Measurements from ENCODE around the gene CPEB4. TPM values are rescaled to one million over a fixed set of nuclear protein-coding genes. Genes with fewer than 3 reads are reported as not detected.

The CPEB4 gene
- total RNA-seq, 1 experiment from 2014 or later, result 8.7 TPM

DNA sequence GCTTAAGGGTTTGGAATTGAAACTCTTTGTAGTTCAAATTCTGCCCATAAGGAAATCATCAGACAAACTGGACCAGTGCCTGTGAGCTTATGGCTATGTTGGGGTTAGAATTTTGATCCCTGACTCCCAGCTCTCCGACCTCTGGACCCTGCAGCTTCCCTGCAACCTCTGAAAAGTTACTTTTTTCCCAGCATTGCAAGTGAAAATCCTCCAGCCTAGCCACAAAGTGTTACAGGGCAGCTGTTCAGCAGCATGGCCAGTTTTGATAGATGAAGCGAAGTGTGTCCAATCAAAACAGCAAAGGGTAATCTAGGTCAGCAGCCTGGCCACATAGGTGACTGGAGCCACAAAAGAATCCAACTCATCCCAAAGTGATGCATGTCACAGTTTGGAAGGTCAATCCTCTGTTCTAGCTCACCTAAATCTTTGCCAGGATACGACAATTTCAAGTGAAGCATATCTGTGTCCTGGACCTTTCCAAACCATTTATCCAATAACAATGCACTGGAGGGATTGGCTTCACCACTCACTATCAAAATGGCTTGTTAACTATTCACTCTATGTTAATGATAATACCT lies 4.7 kb upstream of the CPEB4 start:
- peaks cover 8 to 14% of the 10 kb centered on the region in 2 experiments for H3K4me1 Mint-ChIP-seq
- no peaks in the 10 kb centered on the region for H3K9me3 ChIP-seq (ENCODE audit: control insufficient read depth, low read depth, low read length)

More for the DNA sequence above, 4.7 kb upstream of the CPEB4 start:
- Histone ChIP-seq H3T11ph (ENCODE audit: low read length) (no peak overlapping the region), H3K27ac (ENCODE audit: insufficient read length, low read depth, low read length) (no peak overlapping the region), H3K4me1 (ENCODE audit: insufficient read depth, low read length) (no peaks in the 10 kb centered on the region), H2BK12ac (ENCODE audit: insufficient read length, low read depth, low read length) (no peak overlapping the region), H3K79me2 (ENCODE audit: insufficient read depth, low read length) (no peaks in the 10 kb centered on the region; the same call in 1 of the 2 replicates), H2AK5ac (ENCODE audit: insufficient read length, low read length) (no peak overlapping the region), H2AFZ (ENCODE audit: low read length) (no peak overlapping the region), H3K9ac (ENCODE audit: extremely low read depth, insufficient read length, low read length) (no peak overlapping the region), H3K56ac (ENCODE audit: insufficient read length, low read depth, low read length) (no peak overlapping the region), H2BK5ac (ENCODE audit: insufficient read length, low read length) (no peak overlapping the region), H3K23me2 (ENCODE audit: insufficient read length, low read depth, low read length, poor library complexity, severe bottlenecking) (no peaks in the 10 kb centered on the region), H4K8ac (replicated peaks; ENCODE audit: insufficient read length, low read depth, low read length) (no peak overlapping the region), H3K4me2 (ENCODE audit: insufficient read depth, insufficient read length, low read length) (no peak overlapping the region), H3K4ac (ENCODE audit: low read depth, low read length) (no peak overlapping the region), H3K18ac (ENCODE audit: insufficient read length, low read depth, low read length) (no peak overlapping the region), H2BK120ac (ENCODE audit: low read depth, low read length, poor library complexity, severe bottlenecking) (no peak overlapping the region), H4K91ac (ENCODE audit: insufficient read length, low read depth, low read length) (no peak overlapping the region), H2BK20ac (ENCODE audit: low read depth, low read length, poor library complexity, severe bottlenecking) (no peak overlapping the region), H3K23ac (ENCODE audit: insufficient read length, low read depth, low read length) (no peak overlapping the region), H3K79me1 (ENCODE audit: insufficient read depth, low read depth, low read length, poor library complexity, severe bottlenecking) (no peaks in the 10 kb centered on the region), H4K20me1 (ENCODE audit: control insufficient read depth, insufficient read depth, insufficient read length) (no peaks in the 10 kb centered on the region), H4K5ac (ENCODE audit: insufficient read length, low read depth, low read length) (no peak overlapping the region), H3K27me3 (ENCODE audit: insufficient read depth, low read length) (no peaks in the 10 kb centered on the region), H3K14ac (ENCODE audit: insufficient read depth, low read length) (no peak overlapping the region), H2BK15ac (ENCODE audit: low read depth, low read length) (no peak overlapping the region)
- 0 out of 5 replicates have a peak, but pooled peaks cover 0 to 2% of the 10 kb centered on the region in 2 experiments for H3K9me3 Mint-ChIP-seq
- WGBS (ENCODE audit: extremely low coverage, insufficient read length, low lambda C conversion rate), result no CpG with 5 or more reads among the region's 3 CpGs
- DNase-seq, result no peak
- TF ChIP-seq, protein P1, sequence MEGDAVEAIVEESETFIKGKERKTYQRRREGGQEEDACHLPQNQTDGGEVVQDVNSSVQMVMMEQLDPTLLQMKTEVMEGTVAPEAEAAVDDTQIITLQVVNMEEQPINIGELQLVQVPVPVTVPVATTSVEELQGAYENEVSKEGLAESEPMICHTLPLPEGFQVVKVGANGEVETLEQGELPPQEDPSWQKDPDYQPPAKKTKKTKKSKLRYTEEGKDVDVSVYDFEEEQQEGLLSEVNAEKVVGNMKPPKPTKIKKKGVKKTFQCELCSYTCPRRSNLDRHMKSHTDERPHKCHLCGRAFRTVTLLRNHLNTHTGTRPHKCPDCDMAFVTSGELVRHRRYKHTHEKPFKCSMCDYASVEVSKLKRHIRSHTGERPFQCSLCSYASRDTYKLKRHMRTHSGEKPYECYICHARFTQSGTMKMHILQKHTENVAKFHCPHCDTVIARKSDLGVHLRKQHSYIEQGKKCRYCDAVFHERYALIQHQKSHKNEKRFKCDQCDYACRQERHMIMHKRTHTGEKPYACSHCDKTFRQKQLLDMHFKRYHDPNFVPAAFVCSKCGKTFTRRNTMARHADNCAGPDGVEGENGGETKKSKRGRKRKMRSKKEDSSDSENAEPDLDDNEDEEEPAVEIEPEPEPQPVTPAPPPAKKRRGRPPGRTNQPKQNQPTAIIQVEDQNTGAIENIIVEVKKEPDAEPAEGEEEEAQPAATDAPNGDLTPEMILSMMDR (conservative IDR thresholded peaks at IDR 0.05), result no peak
- no peaks in the 10 kb centered on the region; the same call in 1 of the 2 replicates for H3K27me3 Mint-ChIP-seq (ENCODE audit: low read depth)
- peak overlapping the region in 1 of 3 experiments; percentile 85; a peak in 1 of 7 replicates for H3K27ac Mint-ChIP-seq
- H3K4me3 Mint-ChIP-seq, result no peak overlapping the region
- no peaks in the 10 kb centered on the region for H3K36me3 Mint-ChIP-seq (ENCODE audit: insufficient read depth in 1 of 3, low read depth in 3 of 3)

Data from H9 (cell line).